Ammon's horn (tissue), 1 donor: ENCODE data around the gene WWOX.

Experiments
- DNase-seq: peaks from one replicate; pipeline ENCODE4 v3.0.0-alpha.2; 2016; ENCODE audit warnings: low spot score

The WWOX gene

GRCh38 chr16:78906135-78906534 is 806.7 kb downstream of the WWOX start:
- DNase-seq: no peak

GRCh38 chr16:78909226-78909625 is 809.8 kb downstream of the WWOX start:
- DNase-seq: no peak

DNA sequence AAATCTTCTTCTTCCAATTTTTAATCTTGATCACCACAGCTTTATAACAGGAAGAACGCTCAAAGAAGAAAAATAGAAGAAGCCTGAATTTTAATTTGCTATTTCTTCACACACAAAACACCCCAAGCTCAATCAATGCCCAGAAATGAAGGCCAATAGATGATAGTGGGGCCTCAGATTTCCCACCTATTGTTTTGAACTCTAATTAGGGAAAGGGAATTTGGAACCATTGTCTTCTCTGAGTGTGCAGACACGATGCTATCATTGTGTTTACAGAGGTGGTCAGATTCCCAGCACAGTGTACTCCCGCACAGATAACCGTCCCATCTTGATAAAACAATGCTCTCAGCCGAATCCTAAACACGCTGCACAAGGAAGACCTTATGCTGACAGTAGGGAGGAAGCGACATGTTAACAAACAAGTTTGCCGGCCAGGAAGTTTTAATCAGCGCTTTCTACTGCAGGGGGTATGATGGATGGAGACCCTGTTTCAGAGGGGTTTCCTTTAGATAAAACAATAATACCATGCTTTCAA is 816.4 kb downstream of the WWOX start:
- DNase-seq: no peak

DNA sequence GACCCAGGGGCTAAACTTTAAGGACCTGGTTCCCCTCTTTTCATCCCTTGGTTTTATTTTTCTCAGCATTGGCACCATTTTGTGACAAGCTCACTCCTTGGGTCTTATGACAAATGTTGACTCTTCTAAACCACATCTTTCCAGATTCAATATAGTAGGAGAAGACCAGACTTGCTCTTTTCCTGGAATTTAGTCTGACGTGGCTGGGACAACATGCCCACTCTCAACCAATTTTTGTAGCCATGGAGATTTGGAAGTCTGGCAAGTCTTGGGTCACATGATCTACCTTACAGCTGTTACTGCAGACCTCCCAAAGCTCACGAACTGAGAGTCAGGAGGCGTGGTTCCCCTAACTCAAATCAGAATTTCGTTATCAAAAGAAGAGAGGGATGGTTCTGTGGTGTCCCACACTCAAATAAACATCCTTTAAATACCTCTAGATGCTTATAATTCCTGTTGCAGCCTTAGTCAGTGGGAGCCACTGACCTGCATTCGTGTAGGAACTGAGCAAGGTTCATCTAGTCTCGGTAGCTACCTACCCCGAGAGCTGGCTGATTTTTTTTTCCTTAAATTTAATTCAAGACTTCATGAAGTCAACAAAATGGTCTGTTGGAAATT is 817.6 kb downstream of the WWOX start:
- DNase-seq: peak; percentile 28

DNA sequence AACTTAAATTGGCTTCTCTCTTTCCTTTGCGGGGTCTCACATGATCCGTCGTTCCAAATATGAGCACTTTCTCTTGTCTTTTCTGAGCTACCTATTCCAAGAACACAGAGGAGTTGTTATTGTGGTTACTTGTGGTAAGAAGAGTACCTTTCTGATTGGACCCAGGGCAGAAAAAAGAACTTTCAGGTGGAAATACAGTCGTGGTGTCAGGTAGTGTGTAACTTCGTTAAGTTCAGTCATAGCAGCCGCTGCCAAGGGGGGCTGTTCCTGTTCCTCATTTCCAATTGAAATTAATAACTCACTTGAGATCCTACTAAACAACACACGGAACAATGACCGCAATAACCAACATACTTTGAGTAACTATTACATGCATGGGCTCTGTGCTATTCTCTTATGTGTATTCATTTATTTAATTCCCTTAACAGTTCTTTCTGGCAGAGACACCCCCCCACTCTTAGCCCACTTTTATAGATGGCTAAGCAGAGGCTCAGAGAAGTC is 819.4 kb downstream of the WWOX start:
- no peak for DNase-seq

- no peak for DNase-seq
These were observed 820.4 kb downstream of the WWOX start for GRCh38 chr16:78919852-78920251.

DNA sequence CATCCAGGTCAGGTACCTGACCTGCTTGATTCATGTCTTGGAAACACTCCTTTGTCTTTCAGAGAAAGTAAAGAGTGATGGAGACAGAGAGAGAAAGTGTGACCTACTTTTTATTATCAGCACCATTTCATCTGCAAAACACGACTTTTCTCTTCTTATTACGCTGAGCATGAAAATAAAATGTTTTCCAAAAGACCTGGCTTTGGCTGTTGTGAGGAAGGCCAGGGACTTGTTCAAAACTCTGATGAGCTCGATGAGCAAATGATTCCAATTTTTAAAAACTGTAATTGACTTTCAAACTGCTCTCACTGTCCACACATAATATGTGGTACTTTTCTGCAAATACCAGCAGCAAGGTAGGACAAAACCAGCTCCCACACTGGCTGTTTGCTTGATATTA is 821.2 kb downstream of the WWOX start:
- no peak for DNase-seq

DNA sequence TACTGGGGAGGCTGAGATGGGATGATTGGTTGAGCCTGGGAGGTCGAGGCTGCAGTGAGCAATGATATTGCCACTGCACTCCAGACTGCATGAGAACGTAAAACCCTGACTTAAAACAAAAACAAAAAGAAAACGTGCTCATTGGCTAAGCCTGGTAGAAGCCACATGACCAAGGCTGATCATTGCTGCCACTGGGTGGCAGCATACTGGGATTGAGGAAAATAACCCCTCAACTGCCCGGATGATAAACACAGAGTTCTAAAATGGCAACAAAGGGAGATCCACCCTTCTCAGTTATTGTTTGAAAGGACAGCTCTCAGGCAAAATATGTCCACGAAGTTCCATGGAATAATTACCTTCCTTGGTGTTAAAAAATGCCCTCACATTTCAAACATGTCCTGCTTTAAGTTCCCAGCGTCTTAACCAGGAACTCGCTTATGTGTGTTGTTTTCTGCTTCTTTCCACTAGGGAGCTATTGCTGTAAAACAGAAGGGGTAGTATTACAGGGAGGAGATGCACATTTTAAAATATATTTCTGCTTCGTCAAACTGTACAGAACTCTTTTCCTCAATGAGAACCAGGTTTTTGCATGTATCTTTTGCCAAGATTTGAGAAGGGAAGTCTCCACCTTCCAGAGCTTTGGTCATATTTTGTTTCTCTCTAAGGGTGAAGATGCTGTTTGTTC is 825.8 kb downstream of the WWOX start:
- DNase-seq: no peak

DNA sequence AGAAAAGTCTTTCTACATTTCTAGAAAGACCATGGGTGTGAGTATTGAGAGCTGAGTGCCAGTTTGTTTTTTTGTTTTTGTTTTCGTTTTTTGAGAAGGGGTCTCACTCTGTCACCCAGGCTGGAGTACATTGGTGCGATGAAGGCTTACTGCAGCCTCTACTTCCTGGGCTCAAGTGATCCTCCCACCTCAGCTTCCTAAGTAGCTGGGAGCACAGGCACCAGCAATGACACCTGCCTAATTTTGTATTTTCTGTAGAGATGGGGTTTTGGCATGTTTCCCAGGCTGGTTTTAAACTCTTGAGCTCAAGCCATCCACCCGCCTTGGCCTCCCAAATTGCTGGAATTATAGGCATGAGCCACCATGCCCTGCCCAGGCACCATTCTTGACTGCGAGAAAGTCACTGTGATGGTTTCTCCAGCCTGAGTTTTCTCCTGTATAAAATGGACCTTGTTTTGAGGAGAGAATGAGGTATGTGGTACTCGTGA is 827.3 kb downstream of the WWOX start:
- DNase-seq: no peak

GRCh38 chr16:78927766-78928165 is 828.3 kb downstream of the WWOX start:
- no peak for DNase-seq

DNA sequence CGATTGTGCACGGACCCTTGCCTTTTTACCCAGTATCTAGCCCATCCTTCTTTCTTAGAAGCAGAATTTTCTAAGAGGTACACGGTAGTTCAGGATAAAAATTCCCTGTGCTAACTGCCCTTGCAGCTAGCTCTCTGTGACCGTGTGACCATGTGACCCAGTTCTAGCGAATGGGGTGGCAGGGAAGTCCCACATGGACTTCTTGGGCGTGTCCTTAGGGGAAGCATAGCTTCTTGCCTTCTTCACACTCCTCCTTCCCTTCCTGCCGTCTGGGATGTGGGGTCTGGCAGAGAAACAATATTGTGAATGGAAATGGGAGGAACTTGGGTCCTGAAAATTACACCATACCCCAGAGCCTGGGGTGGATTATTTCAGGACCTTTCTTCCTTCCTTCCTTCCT is 830.4 kb downstream of the WWOX start:
- DNase-seq: no peak

- DNase-seq: no peak
These were observed 831.1 kb downstream of the WWOX start for GRCh38 chr16:78930561-78930960.

GRCh38 chr16:78931267-78931666 is 831.8 kb downstream of the WWOX start:
- DNase-seq: no peak

GRCh38 chr16:78931678-78932077 is 832.2 kb downstream of the WWOX start:
- no peak for DNase-seq

DNA sequence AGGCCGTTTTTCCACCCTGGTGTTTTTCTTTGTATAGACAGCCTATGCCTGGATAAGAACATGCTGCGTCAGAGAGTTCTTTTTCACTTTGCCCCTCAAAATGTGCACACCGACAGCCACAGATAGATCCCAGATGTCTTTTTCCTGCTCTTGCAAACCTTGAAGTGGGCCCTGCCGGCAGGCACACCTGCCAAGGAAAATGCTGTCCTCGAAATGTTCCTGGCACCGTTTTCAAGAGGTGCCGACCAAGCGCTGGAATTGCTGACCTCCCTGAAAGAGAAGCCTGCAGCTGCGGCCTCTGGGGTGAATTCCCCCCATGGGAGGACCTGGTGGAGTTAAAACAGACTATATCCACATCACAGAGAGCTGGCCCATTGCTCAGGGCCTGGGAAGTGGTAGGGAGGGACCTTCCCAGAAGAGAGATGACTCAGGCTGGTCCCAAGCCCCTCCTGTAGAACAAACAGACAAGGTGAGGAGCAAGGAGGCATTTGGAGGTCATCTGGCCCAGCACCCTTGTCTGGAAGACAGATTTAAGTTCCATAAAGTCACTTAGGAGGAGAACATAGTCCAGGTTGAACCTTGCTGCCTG is 833.0 kb downstream of the WWOX start:
- DNase-seq: no peak

GRCh38 chr16:78936060-78936459 is 836.6 kb downstream of the WWOX start:
- DNase-seq: no peak

- no peak for DNase-seq
These were observed 840.1 kb downstream of the WWOX start for GRCh38 chr16:78939597-78939996.

GRCh38 chr16:78942625-78943245 is 843.3 kb downstream of the WWOX start:
- no peak for DNase-seq

DNA sequence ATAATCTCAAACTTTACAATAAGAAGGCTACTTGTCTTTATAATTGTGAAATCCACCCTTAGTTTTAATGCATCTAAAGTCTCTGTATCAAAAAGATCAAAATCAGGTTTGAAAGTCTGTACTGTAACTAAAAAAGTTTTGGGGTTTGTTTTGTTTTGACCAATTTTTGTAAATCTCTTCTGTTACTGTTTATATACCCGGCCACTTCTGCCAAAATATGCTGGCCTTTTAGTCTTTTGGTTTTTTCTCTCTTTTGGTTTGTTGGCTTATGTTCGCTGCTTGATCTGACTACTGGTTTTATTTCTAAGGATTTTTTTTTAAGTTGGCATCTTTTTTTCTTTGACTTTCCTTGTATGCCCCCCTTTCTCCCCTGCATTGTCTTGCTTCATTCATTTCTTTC is 845.9 kb downstream of the WWOX start:
- DNase-seq: no peak

DNA sequence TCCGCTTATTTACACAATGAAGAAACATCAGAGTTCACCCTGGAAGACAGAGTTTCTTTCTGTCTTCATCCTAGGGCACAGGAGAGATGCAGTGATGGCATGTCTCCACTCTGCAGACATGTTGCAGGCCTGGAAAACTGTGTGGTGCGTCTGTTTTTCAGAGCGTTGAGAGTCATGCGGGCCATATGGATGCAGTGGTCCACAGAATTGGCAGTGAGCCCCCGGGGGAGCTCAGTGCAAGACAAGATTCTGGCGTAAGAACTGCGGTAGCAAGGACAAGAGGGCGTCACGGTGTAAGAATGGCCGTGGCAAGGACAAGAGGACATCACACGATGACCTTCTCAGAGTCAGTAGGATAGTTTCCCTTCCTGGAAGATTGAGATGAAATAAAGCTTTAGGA is 847.1 kb downstream of the WWOX start:
- no peak for DNase-seq

GRCh38 chr16:78950768-78951167 is 851.3 kb downstream of the WWOX start:
- no peak for DNase-seq

DNA sequence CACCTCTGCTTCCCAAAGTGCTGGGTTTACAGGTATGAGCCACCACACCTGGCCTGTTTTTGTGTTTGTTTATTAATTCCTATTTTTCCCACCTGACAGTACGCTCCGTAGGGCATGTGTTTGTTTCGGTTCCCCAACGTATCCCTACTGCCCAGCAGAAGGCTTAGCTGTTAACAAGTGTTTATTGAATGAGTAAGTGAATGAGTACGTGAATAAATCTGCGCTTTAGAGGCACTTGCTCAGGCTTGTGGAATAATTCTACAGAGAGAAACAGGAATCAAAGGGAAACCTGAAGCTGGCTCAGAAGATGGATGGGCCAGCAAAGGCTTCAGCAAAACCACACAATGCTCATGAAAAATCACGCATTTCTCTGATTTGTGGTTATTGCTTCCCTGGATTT is 853.2 kb downstream of the WWOX start:
- DNase-seq: no peak

- no peak for DNase-seq
These were observed 854.1 kb downstream of the WWOX start for GRCh38 chr16:78953526-78953925.
